Psoas muscle (tissue), 8 donors: ENCODE measurements around the gene SHROOM3. TPM values are rescaled to one million over a fixed set of nuclear protein-coding genes. Genes with fewer than 3 reads are reported as not detected.

Experiments
- ATAC-seq, 4 donors: fragments of 200-7000 bp; cut with Tn5 transposase; one replicate each; pipeline ENCODE4 v1.9.1; 2020; ENCODE audit warnings: moderate library complexity in 3 of 4, mild to moderate bottlenecking in 2 of 4
- DNase-seq, 2 donors: peaks; one replicate each; pipeline ENCODE4 v3.0.0-alpha.2; 2020
- H3K27ac ChIP-seq: fragments of 200-600 bp; one replicate; pipeline ENCODE4 v1.8.0; 2022
- H3K27me3 ChIP-seq, 3 donors: fragments of 200-600 bp in 1 of 3; one replicate each; pipeline versions ENCODE4 v1.6.1 to v1.8.0; 2013 to 2022; ENCODE audit warnings: low read length in 2 of 3, mild to moderate bottlenecking in 2 of 3, moderate library complexity in 1 of 3; ENCODE audit not compliant: insufficient read depth in 3 of 3
- H3K36me3 ChIP-seq, 2 donors: fragments of 200-600 bp in 1 of 2; one replicate each; pipeline versions ENCODE4 v1.6.1 to v1.8.0; 2013 to 2022; ENCODE audit warnings: low read depth in 1 of 2, mild to moderate bottlenecking in 1 of 2, moderate library complexity in 1 of 2; ENCODE audit not compliant: insufficient read depth in 1 of 2
- H3K4me1 ChIP-seq: fragments of 200-600 bp; one replicate; pipeline ENCODE4 v1.8.0; 2022
- H3K4me3 ChIP-seq: fragments of 200-600 bp; one replicate; pipeline ENCODE4 v1.8.0; 2022; ENCODE audit warnings: mild to moderate bottlenecking
- H3K9me3 ChIP-seq: fragments of 200-600 bp; one replicate; pipeline ENCODE4 v1.8.0; 2022
- WGBS, 3 donors: extraction: QIAGEN DNeasy Blood & Tissue Kit; methylation state at CpG; one replicate each; pipeline versions ENCODE4 v1.1.6 to v1.1.7; 2013; 5-methylcytosine and 5-hydroxymethylcytosine counted together
- intact Hi-C, 2 donors: fragments of 100-400 bp; cut with DNase I; formaldehyde crosslinking; loops; one replicate each; pipeline versions ENCODE4 v1.11.0 to v1.14.2; 2022
- polyA plus RNA-seq, 3 donors: library from polyadenylated mRNA; stranded (reverse); fragments of 200-250 nt; gene quantifications; one replicate each; pipeline ENCODE4 v1.2.3, GENCODE V29; 2013
- total RNA-seq, 4 donors: library from RNA; stranded (reverse); fragmentation: NEBNext Ultra II Directional in 2 of 4; extraction: Animal tissue kit (Norgen Biotek cat#: 25700) in 2 of 4; gene quantifications; one replicate each; pipeline versions ENCODE4 v1.2.1 to v1.2.4, GENCODE V29; 2021 to 2023
- TF ChIP-seq, protein P1 (sequence below): fragments of 200-600 bp; IDR thresholded peaks from one replicate; pipeline ENCODE4 v1.8.0; 2022; ENCODE audit warnings: antibody characterized with exemption
- donor health status: healthy with polysubstance abuse.
- donor health status: DM: no; HTN: no; CAD: no; lungs with moderate emphysema.
- donor health status: Bipolar disorder and iron deficiency.
- donor health status: healthy.
- donor health status: DM: yes; HTN: yes; CAD: no.
- donor health status: DM: no; HTN: no; CAD: no.
- donor health status: DM: no; HTN: no; CAD: no.
- donor health status: DM: yes; HTN: yes; CAD: no.

Gene SHROOM3
- total and polyA plus RNA-seq, 7 donors, result 0.01 to 0.79 (median 0.06) TPM

DNA sequence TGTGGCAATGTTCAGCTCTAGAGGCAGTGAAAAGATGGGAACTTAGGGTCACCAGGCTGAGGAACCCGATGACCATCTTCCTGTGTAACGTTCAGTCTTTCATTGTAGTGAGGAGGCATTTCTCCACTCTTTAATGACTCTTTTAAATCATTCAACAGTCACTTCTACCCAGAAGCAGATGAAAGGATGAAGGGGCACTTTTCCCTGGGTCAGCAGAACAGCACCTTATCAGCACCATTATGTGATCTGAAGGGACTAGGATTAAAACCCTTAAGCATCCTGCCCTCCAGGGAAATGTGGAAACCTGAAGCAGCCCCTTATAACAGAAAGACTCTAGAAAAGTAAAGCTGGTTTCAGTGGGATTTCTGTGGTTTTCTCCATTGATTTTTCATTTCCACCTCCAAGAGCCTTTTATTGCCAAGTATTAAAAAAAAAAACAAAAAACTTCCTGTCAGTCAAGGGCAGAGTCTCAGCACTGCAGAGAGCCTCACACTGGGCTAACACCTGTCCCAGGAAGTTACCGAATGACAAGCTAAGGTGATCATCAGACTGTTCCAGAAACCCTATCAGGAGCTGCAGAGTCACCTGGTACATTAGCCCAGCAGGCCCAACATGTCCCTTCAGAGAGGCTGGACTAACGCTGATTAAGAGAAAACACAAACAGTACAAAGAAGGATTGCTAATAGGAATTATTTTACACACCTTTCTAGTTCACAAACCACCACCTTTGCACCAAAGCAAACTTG lies 185.9 kb downstream of the SHROOM3 start:
- no peaks in the 10 kb centered on the region for H3K27me3 ChIP-seq
- TF ChIP-seq, protein P1, sequence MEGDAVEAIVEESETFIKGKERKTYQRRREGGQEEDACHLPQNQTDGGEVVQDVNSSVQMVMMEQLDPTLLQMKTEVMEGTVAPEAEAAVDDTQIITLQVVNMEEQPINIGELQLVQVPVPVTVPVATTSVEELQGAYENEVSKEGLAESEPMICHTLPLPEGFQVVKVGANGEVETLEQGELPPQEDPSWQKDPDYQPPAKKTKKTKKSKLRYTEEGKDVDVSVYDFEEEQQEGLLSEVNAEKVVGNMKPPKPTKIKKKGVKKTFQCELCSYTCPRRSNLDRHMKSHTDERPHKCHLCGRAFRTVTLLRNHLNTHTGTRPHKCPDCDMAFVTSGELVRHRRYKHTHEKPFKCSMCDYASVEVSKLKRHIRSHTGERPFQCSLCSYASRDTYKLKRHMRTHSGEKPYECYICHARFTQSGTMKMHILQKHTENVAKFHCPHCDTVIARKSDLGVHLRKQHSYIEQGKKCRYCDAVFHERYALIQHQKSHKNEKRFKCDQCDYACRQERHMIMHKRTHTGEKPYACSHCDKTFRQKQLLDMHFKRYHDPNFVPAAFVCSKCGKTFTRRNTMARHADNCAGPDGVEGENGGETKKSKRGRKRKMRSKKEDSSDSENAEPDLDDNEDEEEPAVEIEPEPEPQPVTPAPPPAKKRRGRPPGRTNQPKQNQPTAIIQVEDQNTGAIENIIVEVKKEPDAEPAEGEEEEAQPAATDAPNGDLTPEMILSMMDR, result no peak
- WGBS, 3 donors, result 66 to 85% (median 76%) methylated on average over 4 of the region's 4 CpGs
- intact Hi-C loops, result no loop called here
- H3K9me3 ChIP-seq, result no peaks in the 10 kb centered on the region
- DNase-seq, result no peak
- no peaks in the 10 kb centered on the region for H3K36me3 ChIP-seq
- ATAC-seq, result no peak
- no peak overlapping the region for H3K4me3 ChIP-seq
- no peak overlapping the region for H3K27ac ChIP-seq
- H3K4me1 ChIP-seq, result no peaks in the 10 kb centered on the region

DNA sequence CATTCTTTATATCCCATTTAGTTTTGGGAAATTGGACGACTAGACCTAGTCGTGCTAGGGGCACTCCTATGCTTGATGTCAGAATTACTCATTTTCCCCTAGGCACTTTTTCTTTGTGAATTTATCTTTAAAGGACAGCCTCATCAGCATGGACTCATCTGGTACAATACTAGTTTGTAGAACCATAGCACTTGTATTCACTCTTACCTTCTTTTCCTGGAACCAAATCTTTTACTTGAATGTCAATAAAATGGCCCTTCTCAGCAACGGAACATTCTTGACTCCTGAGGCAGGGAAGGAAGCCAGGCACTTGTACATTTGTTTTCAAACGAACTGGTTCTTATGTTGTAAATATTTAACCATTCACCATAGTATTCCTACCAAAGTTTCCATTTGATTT lies 187.1 kb downstream of the SHROOM3 start:
- DNase-seq (no peak), ATAC-seq (no peak)
- Histone ChIP-seq H3K9me3 (no peaks in the 10 kb centered on the region), H3K36me3 (no peaks in the 10 kb centered on the region), H3K4me1 (no peaks in the 10 kb centered on the region), H3K4me3 (no peak overlapping the region), H3K27ac (no peak overlapping the region), H3K27me3 (peaks cover 0 to 5% (median 0%) of the 10 kb centered on the region in 3 donors)
- WGBS, 3 donors, result 68 to 75% (median 70%) methylated on average over 4 of the region's 4 CpGs
- TF ChIP-seq, protein P1, result no peak
- intact Hi-C loops, result no loop called here

DNA sequence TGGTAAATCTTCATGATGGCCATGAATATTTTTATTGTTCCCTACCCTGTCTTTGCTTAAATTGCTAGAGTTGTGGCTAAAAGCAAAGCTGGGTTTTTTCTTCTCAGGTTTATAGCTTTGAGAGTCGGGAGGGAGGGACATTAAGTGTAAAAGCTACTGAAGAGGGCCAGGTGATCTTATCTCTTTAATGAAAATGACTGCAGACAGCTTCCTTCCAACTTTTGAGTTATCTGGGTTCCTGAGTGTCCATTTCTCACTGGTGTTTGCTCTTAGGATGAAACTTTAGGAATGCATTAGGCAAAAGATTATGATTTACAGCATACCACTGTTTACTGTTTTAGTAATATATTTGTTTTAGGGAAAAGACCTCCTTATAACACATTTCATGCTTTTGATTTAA lies 187.7 kb downstream of the SHROOM3 start:
- H3K27ac ChIP-seq, result no peak overlapping the region
- H3K36me3 ChIP-seq, result no peaks in the 10 kb centered on the region
- no peaks in the 10 kb centered on the region for H3K4me1 ChIP-seq
- TF ChIP-seq, protein P1, result no peak
- no peak for DNase-seq
- no peaks in the 10 kb centered on the region for H3K9me3 ChIP-seq
- no peak for ATAC-seq
- H3K27me3 ChIP-seq, result peaks cover 0 to 5% (median 0%) of the 10 kb centered on the region in 3 donors
- 61 to 72% (median 62%) methylated on average over 1 of the region's 1 CpG for WGBS, 3 donors
- intact Hi-C loops, result no loop called here
- no peak overlapping the region for H3K4me3 ChIP-seq

DNA sequence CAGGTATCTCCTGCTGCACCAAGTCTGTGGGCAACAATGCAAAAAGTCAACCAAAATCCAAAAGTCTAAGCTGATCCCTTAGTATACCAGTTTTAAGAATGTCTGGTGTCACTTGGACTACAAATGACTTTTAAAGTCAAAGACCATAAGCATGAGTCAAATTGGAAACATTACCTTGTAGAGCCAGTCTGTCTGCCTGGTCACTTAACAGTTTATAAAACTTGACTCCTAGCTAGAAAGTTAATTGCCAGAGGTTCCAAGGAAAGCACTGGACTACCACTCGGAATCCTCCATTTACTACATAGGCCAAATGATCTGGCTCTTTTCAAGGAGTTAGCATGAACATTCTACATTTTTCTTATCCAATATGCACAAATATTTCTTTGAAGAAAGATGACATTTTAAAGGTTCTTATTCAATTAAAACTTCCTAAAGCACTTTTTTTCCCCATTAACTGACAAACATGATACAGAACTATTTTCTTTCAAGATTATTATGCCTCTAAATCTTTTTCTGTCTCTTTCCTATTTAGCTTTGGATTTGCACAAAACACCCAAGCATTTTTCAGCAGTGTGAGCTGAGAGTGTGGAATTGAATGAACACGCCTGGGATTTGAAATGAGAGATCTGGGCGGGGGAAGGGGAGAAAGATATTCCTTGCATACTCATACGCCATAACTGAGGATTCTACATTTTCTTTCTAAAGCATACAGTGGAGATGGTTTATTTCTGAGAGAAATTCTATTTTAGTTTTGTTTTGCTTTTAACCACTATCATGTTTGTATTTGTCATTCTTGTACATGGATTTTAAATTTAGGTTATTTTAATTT lies 188.4 kb downstream of the SHROOM3 start:
- Histone ChIP-seq H3K27me3 (peaks cover 0 to 5% (median 0%) of the 10 kb centered on the region in 3 donors), H3K9me3 (no peaks in the 10 kb centered on the region), H3K4me1 (no peaks in the 10 kb centered on the region), H3K27ac (no peak overlapping the region), H3K4me3 (no peak overlapping the region), H3K36me3 (no peaks in the 10 kb centered on the region)
- intact Hi-C loops, result no loop called here
- DNase-seq (no peak), ATAC-seq (no peak)
- TF ChIP-seq, protein P1, result no peak
- WGBS, 3 donors, result 73 to 77% (median 74%) methylated on average over 4 of the region's 4 CpGs
